ENCODE data around the gene GPR183. TPM values are rescaled to one million over a fixed set of nuclear protein-coding genes. Genes with fewer than 3 reads are reported as not detected.
A peak's percentile ranks its signal among the peaks of the same experiment; 100 is the strongest.

Gene GPR183
- total RNA-seq, 1 experiment from 2014 or later: 0.30 TPM

- H4K20me1 ChIP-seq (ENCODE audit: insufficient read depth): no peaks in the 10 kb centered on the region
- peaks cover 31% of the 10 kb centered on the region; the same call in 1 of the 2 replicates for H3K79me2 ChIP-seq (ENCODE audit: insufficient read depth, low read length)
- H3K4me1 ChIP-seq (ENCODE audit: control insufficient read depth in 1 of 2, insufficient read depth in 2 of 2, low read length in 2 of 2): peaks cover 0 to 4% of the 10 kb centered on the region in 2 experiments; a peak in 1 of 4 replicates
- intact Hi-C loops (cut with micrococcal nuclease): no loop called here
- no peaks in the 10 kb centered on the region for H3K9me2 ChIP-seq (ENCODE audit: insufficient read depth)
- no peak overlapping the region for H3K4me2 ChIP-seq (ENCODE audit: low read length)
- no peaks in the 10 kb centered on the region for H3K27me3 ChIP-seq (ENCODE audit: insufficient read depth, low read length)
- TF ChIP-seq ZFX (IDR thresholded peaks at IDR 0.05): no peak
- no peak for TF ChIP-seq REST (IDR thresholded peaks at IDR 0.05; ENCODE audit: low read depth)
- TF ChIP-seq ATF3 (IDR thresholded peaks at IDR 0.05): no peak
- no peak for TF ChIP-seq SP1 (IDR thresholded peaks at IDR 0.05; ENCODE audit: low read depth)
- TF ChIP-seq ZNF274 (IDR thresholded peaks at IDR 0.05; ENCODE audit: low read depth, low read length): no peak
- no peak for TF ChIP-seq POLR2AphosphoS5 (IDR thresholded peaks at IDR 0.05; ENCODE audit: low read depth, low read length)
- no peak for TF ChIP-seq CEBPB (IDR thresholded peaks at IDR 0.05; ENCODE audit: low read depth)
- TF ChIP-seq TCF7L2 (IDR thresholded peaks at IDR 0.05; ENCODE audit: borderline replicate concordance, extremely low read depth, insufficient read depth, insufficient read length): no peak
- no peak for TF ChIP-seq JUND (IDR thresholded peaks at IDR 0.05)
- no peak for TF ChIP-seq EZH2 (IDR thresholded peaks at IDR 0.05)
- ATAC-seq (peak; percentile 40; the same call in 1 of the 2 replicates), DNase-seq (ENCODE audit: low read depth, low spot score) (no peak)
- ChIA-PET RAD21 (ENCODE audit: low non-redundant PET in 1 of 2, low total read pairs in 2 of 2, uncharacterized antibody in 2 of 2, unreplicated experiment in 2 of 2) (no interaction called here), CTCF (interaction anchor here (0.8 to 1.7 kb wide), 3 partner anchors 8 to 162 kb away, joined by 3 to 4 read pairs (median 4); no protein-coding TSS in a partner anchor), POLR2A (no interaction called here)
- no peaks in the 10 kb centered on the region for H3K9me3 ChIP-seq (ENCODE audit: control insufficient read depth in 1 of 2, insufficient read depth in 1 of 2, low read depth in 1 of 2, low read length in 2 of 2)
- H3K4me3 ChIP-seq (replicated peaks in 1 of 2; ENCODE audit: low read depth in 1 of 2, low read length in 2 of 2): no peak overlapping the region
- H3K27ac ChIP-seq (ENCODE audit: low read depth, low read length): no peak overlapping the region
- BruUV-seq (replicated peaks): no TSS peak
- H2AFZ ChIP-seq (ENCODE audit: low read depth, low read length, poor library complexity, severe bottlenecking): no peak overlapping the region
- H3K9ac ChIP-seq (ENCODE audit: low read length): no peak overlapping the region
- H3K36me3 ChIP-seq (ENCODE audit: control insufficient read depth in 1 of 2, insufficient read depth in 2 of 2, low read length in 2 of 2): 0 out of 4 replicates have a peak, but pooled peaks cover 0 to 4% of the 10 kb centered on the region in 2 experiments
These were observed 32.1 kb downstream of the GPR183 start for GRCh38 chr13:99275093-99275469.

Measured in HCT116 (cell line).